AG09309 (cell line): ENCODE results near the gene ARL15.

Experiments used
- DNase-seq: peaks from one replicate; pipeline ENCODE4 v3.0.0-alpha.2; 2010; ENCODE audit warnings: low read depth
- H3K4me3 ChIP-seq: 2 replicates; pipeline ENCODE4 v1.5.1; 2011; ENCODE audit warnings: mild to moderate bottlenecking, low read depth, low read length, moderate library complexity; ENCODE audit not compliant: control insufficient read depth
- CTCF ChIP-seq: IDR thresholded peaks from 2 replicates; pipeline ENCODE4 v1.5.1; 2011; ENCODE audit warnings: mild to moderate bottlenecking, low read depth, low read length, inconsistent platforms; ENCODE audit not compliant: insufficient read depth, control insufficient read depth; ENCODE audit errors: missing control alignments

Gene ARL15

GRCh38 chr5:54313311-54314270 lies 3.2 kb upstream of the ARL15 start:
- TF ChIP-seq CTCF: no peak
- H3K4me3 ChIP-seq: no peak overlapping the region
- no peak for DNase-seq

- no peak for DNase-seq
- H3K4me3 ChIP-seq: no peak overlapping the region
- no peak for TF ChIP-seq CTCF
These were observed 2.1 kb upstream of the ARL15 start for GRCh38 chr5:54312499-54312898.

- TF ChIP-seq CTCF: no peak
- peak overlapping the region; percentile 83 for H3K4me3 ChIP-seq
- DNase-seq: no peak
These were observed 854 bp upstream of the ARL15 start for GRCh38 chr5:54311176-54311677.

- H3K4me3 ChIP-seq: peak overlapping the region; percentile 83
- no peak for DNase-seq
- TF ChIP-seq CTCF: no peak
These were observed 511 bp downstream of the ARL15 start for GRCh38 chr5:54309691-54310432.

GRCh38 chr5:54309276-54309675 lies 1.1 kb downstream of the ARL15 start:
- no peak for DNase-seq
- H3K4me3 ChIP-seq: peak overlapping the region; percentile 83
- TF ChIP-seq CTCF: no peak

GRCh38 chr5:54307583-54307982 lies 2.8 kb downstream of the ARL15 start:
- TF ChIP-seq CTCF: no peak
- H3K4me3 ChIP-seq: no peak overlapping the region
- no peak for DNase-seq
